ENCODE results near the gene ARHGAP22.

The ARHGAP22 gene

GRCh38 chr10:48474765-48475365 lies 130.0 kb downstream of the ARHGAP22 start:
- DNase-seq: no peak

DNA sequence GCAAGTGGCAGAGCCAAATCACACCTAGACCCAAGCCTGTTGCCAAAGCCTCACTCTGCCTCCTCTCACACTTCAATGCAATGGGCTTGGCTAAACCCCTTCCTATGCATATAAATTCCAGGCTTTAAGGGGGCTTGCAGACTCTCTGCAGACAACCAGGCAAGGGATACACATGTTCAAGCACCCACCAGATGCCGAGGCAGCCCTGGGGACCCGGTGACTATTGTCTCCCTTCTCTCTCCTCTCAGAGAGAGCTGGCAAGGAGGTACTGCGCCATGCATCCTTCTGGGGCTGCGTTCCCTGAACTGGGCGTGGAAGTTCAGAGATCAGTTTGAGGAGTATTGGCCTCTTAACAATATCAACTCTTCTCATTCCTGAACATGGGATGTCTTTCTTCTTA lies 131.2 kb downstream of the ARHGAP22 start:
- no peak for DNase-seq

DNA sequence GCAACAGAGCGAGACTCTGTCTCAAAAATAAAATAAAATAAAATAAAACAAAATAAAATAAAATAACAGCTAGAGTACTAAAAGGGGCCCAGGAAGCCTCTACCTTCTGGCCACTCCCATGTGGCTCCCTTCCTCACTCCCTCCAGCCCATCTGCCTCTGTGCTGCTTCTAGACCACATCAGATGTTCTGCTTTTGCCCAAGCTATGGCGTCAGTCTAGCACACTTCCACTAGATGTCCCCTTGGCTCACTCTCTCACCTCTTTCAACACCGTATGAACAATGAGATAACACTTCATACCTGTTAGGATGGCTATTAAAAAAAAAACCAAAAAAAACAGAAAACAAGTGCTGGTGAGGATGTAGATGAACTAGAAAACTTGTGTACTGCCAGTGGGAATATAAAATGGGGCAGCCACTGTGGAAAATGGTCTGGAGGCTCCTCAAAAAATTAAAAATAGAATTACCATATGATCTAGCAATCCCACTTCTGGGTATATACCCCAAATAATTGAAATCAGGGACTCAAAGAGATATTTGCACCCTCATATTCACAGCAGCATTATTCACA lies 132.3 kb downstream of the ARHGAP22 start:
- no peak for DNase-seq

GRCh38 chr10:48470893-48471805 lies 133.7 kb downstream of the ARHGAP22 start:
- DNase-seq: no peak

GRCh38 chr10:48470115-48470892 lies 134.6 kb downstream of the ARHGAP22 start:
- DNase-seq: no peak

GRCh38 chr10:48469516-48470020 lies 135.3 kb downstream of the ARHGAP22 start:
- no peak for DNase-seq

GRCh38 chr10:48468866-48469511 lies 135.9 kb downstream of the ARHGAP22 start:
- DNase-seq: no peak

DNA sequence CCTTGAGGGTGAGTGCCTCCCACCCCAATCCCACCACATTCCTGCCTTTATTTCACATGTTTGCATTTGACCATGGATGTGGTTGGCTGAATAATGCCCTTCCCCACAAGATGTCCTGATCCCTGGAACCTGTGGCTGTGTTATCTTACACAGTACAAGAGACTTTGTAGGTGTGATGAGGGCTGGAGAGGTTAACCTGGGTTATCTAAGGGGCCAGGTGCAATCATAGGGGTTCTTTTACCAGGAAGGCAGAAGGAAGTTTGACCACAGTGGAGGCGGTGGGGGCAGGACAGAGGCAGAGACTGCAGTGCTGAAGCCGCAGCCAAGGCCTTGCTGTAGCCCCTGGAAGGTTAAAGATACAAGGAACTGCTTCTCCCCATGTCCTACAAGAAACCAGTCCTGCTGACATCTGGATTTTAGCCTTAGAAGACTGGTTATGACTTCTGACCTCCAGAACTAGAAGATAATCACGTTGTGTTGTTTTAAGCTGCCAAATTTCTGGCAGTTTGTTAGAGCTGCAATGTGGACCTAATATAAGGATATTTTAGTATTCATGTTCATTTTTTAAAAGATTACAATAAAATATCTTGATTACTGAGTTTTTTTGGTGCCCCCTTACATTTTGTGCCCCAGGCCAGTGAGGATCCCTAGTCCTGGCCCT lies 136.6 kb downstream of the ARHGAP22 start:
- no peak for DNase-seq

DNA sequence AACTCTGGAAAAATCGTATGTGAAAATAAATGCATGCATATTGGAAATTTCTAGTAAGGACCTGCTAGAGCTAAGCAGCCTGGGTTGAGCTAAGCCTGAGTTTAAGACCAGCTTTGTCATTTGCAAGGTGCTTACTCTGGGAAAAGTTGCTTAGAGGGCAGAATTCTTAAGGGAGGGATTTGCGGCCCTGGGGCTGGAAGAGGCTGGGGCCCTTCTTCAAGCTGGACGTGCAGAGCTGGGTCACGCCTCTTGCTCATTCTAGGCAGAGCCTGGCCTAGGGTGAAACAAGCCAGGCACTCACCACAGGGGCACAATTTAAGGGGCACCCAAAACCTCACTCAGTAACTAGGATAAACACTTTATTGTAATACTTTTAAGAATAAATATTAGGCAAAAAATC lies 137.2 kb downstream of the ARHGAP22 start:
- no peak for DNase-seq

DNA sequence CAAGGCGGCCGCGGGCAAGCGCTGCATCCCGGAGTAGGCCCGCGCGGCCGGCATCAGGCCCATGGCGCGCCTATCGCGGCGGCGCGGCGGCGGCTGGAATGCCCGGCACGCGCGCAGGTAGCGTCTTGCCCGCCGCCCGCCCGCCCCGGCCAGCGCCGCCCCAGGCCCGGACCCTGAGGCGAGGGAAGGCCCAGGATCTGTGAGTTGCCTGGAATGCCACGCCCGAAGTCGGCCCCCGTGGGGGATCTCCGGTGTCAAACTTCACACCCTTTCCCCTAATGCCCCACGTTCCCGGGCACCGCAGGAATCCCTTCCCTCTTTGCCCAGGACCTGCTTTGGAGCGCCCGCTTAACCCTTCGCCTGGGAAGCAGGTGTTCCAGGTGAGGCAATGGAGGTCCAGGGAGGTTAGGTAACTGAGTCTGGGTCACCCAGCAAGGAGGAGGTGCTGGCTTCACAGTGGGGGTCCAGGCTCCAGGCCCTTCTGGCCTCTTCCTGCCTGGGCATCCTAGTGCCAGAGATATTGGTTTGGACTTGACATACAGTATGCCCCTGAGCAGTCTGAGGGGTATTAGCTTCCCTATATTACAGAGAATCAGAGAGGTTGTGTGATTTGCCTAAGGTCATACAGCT lies 138.1 kb downstream of the ARHGAP22 start:
- DNase-seq: no peak

DNA sequence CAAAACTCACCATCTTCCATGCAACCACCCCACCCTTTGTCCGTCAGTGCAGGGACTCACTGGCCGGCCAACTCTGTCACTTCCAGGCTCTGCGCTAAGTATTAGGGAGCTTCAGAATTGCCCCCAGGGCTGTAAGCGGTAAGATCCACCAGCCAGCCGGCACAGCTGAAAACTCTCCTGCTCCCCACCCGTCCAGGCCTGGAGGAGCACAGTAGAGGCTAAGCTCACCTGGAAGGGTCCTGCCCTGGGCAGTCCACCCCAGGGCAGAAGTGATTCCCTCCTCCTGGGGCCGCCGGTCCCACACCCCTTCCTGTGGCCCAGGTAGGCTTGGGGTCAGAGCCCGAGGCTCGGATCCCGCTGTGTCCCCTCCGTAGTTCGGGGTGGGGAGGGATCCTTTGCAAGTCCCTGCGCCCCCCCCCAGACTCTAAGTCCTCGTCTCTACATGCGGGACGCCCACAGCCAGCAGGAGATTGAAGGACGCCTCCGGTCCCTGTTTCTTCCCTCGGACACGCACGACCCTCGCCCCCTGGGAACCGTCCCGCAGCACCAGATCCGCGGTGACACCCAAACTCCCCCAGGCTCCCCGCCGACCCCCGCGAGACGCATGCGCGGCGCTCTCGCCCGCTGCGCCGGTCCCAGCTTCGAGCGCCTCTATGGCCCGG lies 138.9 kb downstream of the ARHGAP22 start:
- DNase-seq: no peak

GRCh38 chr10:48464871-48465736 lies 139.8 kb downstream of the ARHGAP22 start:
- no peak for DNase-seq

- no peak for DNase-seq
Observed at GRCh38 chr10:48464121-48464870, 140.6 kb downstream of the ARHGAP22 start.

GRCh38 chr10:48463318-48464003 lies 141.4 kb downstream of the ARHGAP22 start:
- DNase-seq: no peak

GRCh38 chr10:48462482-48463020 lies 142.3 kb downstream of the ARHGAP22 start:
- no peak for DNase-seq

- no peak for DNase-seq
Observed at GRCh38 chr10:48461623-48462481, 143.0 kb downstream of the ARHGAP22 start.

DNA sequence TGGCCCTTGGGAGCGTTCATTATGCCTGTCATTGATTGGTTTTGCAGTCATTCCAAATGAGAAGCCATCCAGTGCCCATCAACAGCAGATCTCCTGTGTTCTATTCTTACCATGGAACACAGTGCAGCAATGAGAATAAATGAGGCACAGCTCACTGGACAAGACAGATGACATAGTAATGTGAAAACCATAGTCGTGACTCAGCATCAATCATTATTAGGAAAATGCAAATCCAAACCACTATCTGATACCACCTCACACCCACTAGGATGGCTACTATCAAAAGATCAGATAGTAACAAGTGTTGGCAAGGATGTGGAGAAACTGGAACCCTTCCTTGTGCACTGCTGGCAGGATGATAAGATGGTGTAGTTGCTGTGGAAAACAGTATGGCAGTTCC lies 144.7 kb downstream of the ARHGAP22 start:
- no peak for DNase-seq

Data from fibroblast of skin of right biceps (primary cell).